ENCODE measurements around the gene NLGN1.
"Not testable (repeated sequence)": the region's sequence is repeated elsewhere in the genome, so short reads cannot be mapped to it uniquely, and the experiment has no call there.

Gene NLGN1

GRCh38 chr3:173467501-173467900 is 70.0 kb downstream of the NLGN1 start:
- H3K9me3 Mint-ChIP-seq: no peaks in the 10 kb centered on the region
- H3K27me3 Mint-ChIP-seq (ENCODE audit: low read depth): no peaks in the 10 kb centered on the region
- H3K27ac Mint-ChIP-seq: no peak overlapping the region
- no peaks in the 10 kb centered on the region for H3K36me3 Mint-ChIP-seq (ENCODE audit: low read depth)
- H3K4me3 Mint-ChIP-seq: no peak overlapping the region
- no peaks in the 10 kb centered on the region for H3K4me1 Mint-ChIP-seq (ENCODE audit: low read depth)

GRCh38 chr3:173473237-173473636 is 75.7 kb downstream of the NLGN1 start:
- Mint-ChIP-seq H3K4me1 (ENCODE audit: low read depth) (no peaks in the 10 kb centered on the region), H3K36me3 (ENCODE audit: low read depth) (no peaks in the 10 kb centered on the region), H3K27ac (no peak overlapping the region), H3K27me3 (ENCODE audit: low read depth) (no peaks in the 10 kb centered on the region), H3K9me3 (no peaks in the 10 kb centered on the region), H3K4me3 (no peak overlapping the region)

GRCh38 chr3:173479301-173479700 is 81.8 kb downstream of the NLGN1 start:
- no peaks in the 10 kb centered on the region for H3K36me3 Mint-ChIP-seq (ENCODE audit: low read depth)
- no peaks in the 10 kb centered on the region for H3K27me3 Mint-ChIP-seq (ENCODE audit: low read depth)
- H3K9me3 Mint-ChIP-seq: no peaks in the 10 kb centered on the region
- H3K4me3 Mint-ChIP-seq: no peak overlapping the region
- no peaks in the 10 kb centered on the region for H3K4me1 Mint-ChIP-seq (ENCODE audit: low read depth)
- no peak overlapping the region for H3K27ac Mint-ChIP-seq

GRCh38 chr3:173501931-173502489 is 104.5 kb downstream of the NLGN1 start:
- Mint-ChIP-seq H3K27ac (no peak overlapping the region), H3K4me1 (ENCODE audit: low read depth) (no peaks in the 10 kb centered on the region), H3K9me3 (no peaks in the 10 kb centered on the region), H3K27me3 (ENCODE audit: low read depth) (no peaks in the 10 kb centered on the region), H3K4me3 (no peak overlapping the region), H3K36me3 (ENCODE audit: low read depth) (no peaks in the 10 kb centered on the region)

- no peaks in the 10 kb centered on the region for H3K36me3 Mint-ChIP-seq (ENCODE audit: low read depth)
Observed at GRCh38 chr3:173502983-173503568, 105.5 kb downstream of the NLGN1 start.

GRCh38 chr3:173510565-173510964 is 113.0 kb downstream of the NLGN1 start:
- H3K4me1 Mint-ChIP-seq (ENCODE audit: low read depth): no peaks in the 10 kb centered on the region
- no peak overlapping the region for H3K27ac Mint-ChIP-seq
- H3K27me3 Mint-ChIP-seq (ENCODE audit: low read depth): no peaks in the 10 kb centered on the region
- no peaks in the 10 kb centered on the region for H3K36me3 Mint-ChIP-seq (ENCODE audit: low read depth)
- H3K9me3 Mint-ChIP-seq: no peaks in the 10 kb centered on the region
- H3K4me3 Mint-ChIP-seq: no peak overlapping the region

More at GRCh38 chr3:173502983-173503568, 105.5 kb downstream of the NLGN1 start:
- no peaks in the 10 kb centered on the region for H3K27me3 Mint-ChIP-seq (ENCODE audit: low read depth)
- no peaks in the 10 kb centered on the region for H3K4me1 Mint-ChIP-seq (ENCODE audit: low read depth)
- H3K27ac Mint-ChIP-seq: no peak overlapping the region
- H3K9me3 Mint-ChIP-seq: no peaks in the 10 kb centered on the region
- no peak overlapping the region for H3K4me3 Mint-ChIP-seq

- Mint-ChIP-seq H3K36me3 (ENCODE audit: low read depth) (no peaks in the 10 kb centered on the region), H3K9me3 (no peaks in the 10 kb centered on the region), H3K4me1 (ENCODE audit: low read depth) (no peaks in the 10 kb centered on the region), H3K27ac (no peak overlapping the region), H3K4me3 (no peak overlapping the region), H3K27me3 (ENCODE audit: low read depth) (no peaks in the 10 kb centered on the region)
Observed at GRCh38 chr3:173513123-173513522, 115.6 kb downstream of the NLGN1 start.

- Mint-ChIP-seq H3K27ac (no peak overlapping the region), H3K4me3 (no peak overlapping the region), H3K4me1 (ENCODE audit: low read depth) (no peaks in the 10 kb centered on the region), H3K27me3 (ENCODE audit: low read depth) (no peaks in the 10 kb centered on the region), H3K36me3 (ENCODE audit: low read depth) (no peaks in the 10 kb centered on the region), H3K9me3 (peaks cover 25% of the 10 kb centered on the region)
Observed at GRCh38 chr3:173529062-173529711, 131.6 kb downstream of the NLGN1 start.

GRCh38 chr3:173531602-173532001 is 134.1 kb downstream of the NLGN1 start:
- Mint-ChIP-seq H3K4me1 (ENCODE audit: low read depth) (no peaks in the 10 kb centered on the region), H3K27me3 (ENCODE audit: low read depth) (no peaks in the 10 kb centered on the region), H3K9me3 (peaks cover 8% of the 10 kb centered on the region), H3K27ac (no peak overlapping the region), H3K36me3 (ENCODE audit: low read depth) (no peaks in the 10 kb centered on the region), H3K4me3 (no peak overlapping the region)

- Mint-ChIP-seq H3K9me3 (no peaks in the 10 kb centered on the region), H3K4me3 (no peak overlapping the region), H3K27me3 (ENCODE audit: low read depth) (no peaks in the 10 kb centered on the region), H3K36me3 (ENCODE audit: low read depth) (no peaks in the 10 kb centered on the region), H3K4me1 (ENCODE audit: low read depth) (no peaks in the 10 kb centered on the region), H3K27ac (no peak overlapping the region)
Observed at GRCh38 chr3:173538410-173538809, 140.9 kb downstream of the NLGN1 start.

- not testable (repeated sequence) for H3K9me3 Mint-ChIP-seq; H3K27me3 Mint-ChIP-seq (ENCODE audit: low read depth); H3K4me3 Mint-ChIP-seq; H3K36me3 Mint-ChIP-seq (ENCODE audit: low read depth); H3K27ac Mint-ChIP-seq; H3K4me1 Mint-ChIP-seq (ENCODE audit: low read depth)
Observed at GRCh38 chr3:173545590-173545989, 148.0 kb downstream of the NLGN1 start.

- Mint-ChIP-seq H3K36me3 (ENCODE audit: low read depth) (no peaks in the 10 kb centered on the region), H3K27ac (no peak overlapping the region), H3K9me3 (no peaks in the 10 kb centered on the region), H3K4me3 (no peak overlapping the region), H3K4me1 (ENCODE audit: low read depth) (no peaks in the 10 kb centered on the region), H3K27me3 (ENCODE audit: low read depth) (no peaks in the 10 kb centered on the region)
Observed at GRCh38 chr3:173547070-173547469, 149.5 kb downstream of the NLGN1 start.

- Mint-ChIP-seq H3K4me3 (no peak overlapping the region), H3K36me3 (ENCODE audit: low read depth) (no peaks in the 10 kb centered on the region), H3K27me3 (ENCODE audit: low read depth) (no peaks in the 10 kb centered on the region), H3K27ac (no peak overlapping the region), H3K4me1 (ENCODE audit: low read depth) (no peaks in the 10 kb centered on the region), H3K9me3 (no peaks in the 10 kb centered on the region)
Observed at GRCh38 chr3:173548261-173548660, 150.7 kb downstream of the NLGN1 start.

- no peaks in the 10 kb centered on the region for H3K27me3 Mint-ChIP-seq (ENCODE audit: low read depth)
- no peak overlapping the region for H3K27ac Mint-ChIP-seq
- no peaks in the 10 kb centered on the region for H3K9me3 Mint-ChIP-seq
- H3K36me3 Mint-ChIP-seq (ENCODE audit: low read depth): no peaks in the 10 kb centered on the region
- H3K4me1 Mint-ChIP-seq (ENCODE audit: low read depth): no peaks in the 10 kb centered on the region
- H3K4me3 Mint-ChIP-seq: no peak overlapping the region
Observed at GRCh38 chr3:173552526-173552925, 155.0 kb downstream of the NLGN1 start.

- H3K36me3 Mint-ChIP-seq (ENCODE audit: low read depth): no peaks in the 10 kb centered on the region
Observed at GRCh38 chr3:173553635-173554280, 156.2 kb downstream of the NLGN1 start.

More at GRCh38 chr3:173553635-173554280, 156.2 kb downstream of the NLGN1 start:
- H3K27ac Mint-ChIP-seq: no peak overlapping the region
- no peaks in the 10 kb centered on the region for H3K9me3 Mint-ChIP-seq
- H3K27me3 Mint-ChIP-seq (ENCODE audit: low read depth): no peaks in the 10 kb centered on the region
- H3K4me1 Mint-ChIP-seq (ENCODE audit: low read depth): no peaks in the 10 kb centered on the region
- no peak overlapping the region for H3K4me3 Mint-ChIP-seq

Measured in T-helper 1 cell treated with Interleukin-12 subunit alpha and Interleukin-12 subunit beta and Interleukin-4 antibody, amounts not matched to agents 30 μg/mL and 1 μg/mL, for 36 hours (primary cell).